ENCODE measurements around the gene GNAZ.

The GNAZ gene

GRCh38 chr22:23091760-23092159 is 21.4 kb downstream of the GNAZ start:
- no peak overlapping the region for H3K27ac ChIP-seq (replicated peaks)
- DNase-seq (ENCODE audit: low read depth in 1 of 2, low spot score in 1 of 2) = no peak
- no peak for TF ChIP-seq GABPA (IDR thresholded peaks at IDR 0.05; ENCODE audit: low read depth)
- no peak for TF ChIP-seq CTCF (IDR thresholded peaks at IDR 0.05; ENCODE audit: insufficient read depth, low read length)
- TF ChIP-seq REST (IDR thresholded peaks at IDR 0.05; ENCODE audit: insufficient replicate concordance, low read depth) = no peak
- no peak for TF ChIP-seq POLR2AphosphoS5 (IDR thresholded peaks at IDR 0.05; ENCODE audit: low read depth)
- no peak for TF ChIP-seq SPI1 (IDR thresholded peaks at IDR 0.05; ENCODE audit: borderline replicate concordance, low read depth)
- H3K4me3 ChIP-seq (replicated peaks; ENCODE audit: insufficient read depth, low read length) = no peak overlapping the region
- no peaks in the 10 kb centered on the region for H3K27me3 ChIP-seq (ENCODE audit: insufficient read depth, poor library complexity, severe bottlenecking)

GRCh38 chr22:23092217-23092955 is 22.1 kb downstream of the GNAZ start:
- TF ChIP-seq GABPA (IDR thresholded peaks at IDR 0.05; ENCODE audit: low read depth) (no peak), POLR2AphosphoS5 (IDR thresholded peaks at IDR 0.05; ENCODE audit: low read depth) (no peak), REST (IDR thresholded peaks at IDR 0.05; ENCODE audit: insufficient replicate concordance, low read depth) (no peak), SPI1 (IDR thresholded peaks at IDR 0.05; ENCODE audit: borderline replicate concordance, low read depth) (no peak), CTCF (IDR thresholded peaks at IDR 0.05; ENCODE audit: insufficient read depth, low read length) (no peak)
- H3K27ac ChIP-seq (replicated peaks) = no peak overlapping the region
- H3K27me3 ChIP-seq (ENCODE audit: insufficient read depth, poor library complexity, severe bottlenecking) = no peaks in the 10 kb centered on the region
- no peak overlapping the region for H3K4me3 ChIP-seq (replicated peaks; ENCODE audit: insufficient read depth, low read length)
- DNase-seq (ENCODE audit: low read depth in 1 of 2, low spot score in 1 of 2) = no peak

GRCh38 chr22:23093051-23093788 is 22.9 kb downstream of the GNAZ start:
- TF ChIP-seq REST (IDR thresholded peaks at IDR 0.05; ENCODE audit: insufficient replicate concordance, low read depth) (no peak), CTCF (IDR thresholded peaks at IDR 0.05; ENCODE audit: insufficient read depth, low read length) (no peak), POLR2AphosphoS5 (IDR thresholded peaks at IDR 0.05; ENCODE audit: low read depth) (no peak), SPI1 (IDR thresholded peaks at IDR 0.05; ENCODE audit: borderline replicate concordance, low read depth) (no peak), GABPA (IDR thresholded peaks at IDR 0.05; ENCODE audit: low read depth) (no peak)
- H3K4me3 ChIP-seq (replicated peaks; ENCODE audit: insufficient read depth, low read length) = no peak overlapping the region
- H3K27ac ChIP-seq (replicated peaks) = no peak overlapping the region
- H3K27me3 ChIP-seq (ENCODE audit: insufficient read depth, poor library complexity, severe bottlenecking) = no peaks in the 10 kb centered on the region
- DNase-seq (ENCODE audit: low read depth in 1 of 2, low spot score in 1 of 2) = no peak

Data from HL-60 (cell line).